Liver (tissue), 9 donors: ENCODE measurements around the gene ADGRD1. TPM values are rescaled to one million over a fixed set of nuclear protein-coding genes. Genes with fewer than 3 reads are reported as not detected.
A peak's percentile ranks its signal among the peaks of the same experiment; 100 is the strongest.

Experiments
- DNase-seq: peaks from one replicate; pipeline ENCODE4 v3.0.0-alpha.2; 2017; ENCODE audit warnings: low spot score
- H3K27ac ChIP-seq, 2 donors: one replicate each; pipeline ENCODE4 v1.7.0; 2013; ENCODE audit warnings: inconsistent platforms in 2 of 2, low read length in 2 of 2, control low read depth in 1 of 2, low read depth in 1 of 2, mild to moderate bottlenecking in 1 of 2
- H3K27me3 ChIP-seq, 4 donors: one replicate each; pipeline versions ENCODE4 v1.6.1 to v1.7.0; 2013; ENCODE audit warnings: low read length in 3 of 4, inconsistent platforms in 1 of 4, mild to moderate bottlenecking in 1 of 4, moderate library complexity in 1 of 4; ENCODE audit not compliant: control insufficient read depth in 4 of 4, insufficient read depth in 4 of 4
- H3K36me3 ChIP-seq, 4 donors: one replicate each; pipeline versions ENCODE4 v1.6.1 to v1.7.0; 2013; ENCODE audit warnings: low read length in 3 of 4, mild to moderate bottlenecking in 3 of 4, low read depth in 1 of 4, moderate library complexity in 1 of 4; ENCODE audit not compliant: control insufficient read depth in 4 of 4, insufficient read depth in 3 of 4
- H3K4me1 ChIP-seq, 4 donors: one replicate each; pipeline versions ENCODE4 v1.6.1 to v1.7.0; 2013; ENCODE audit warnings: low read length in 3 of 4, mild to moderate bottlenecking in 3 of 4, moderate library complexity in 1 of 4; ENCODE audit not compliant: control insufficient read depth in 4 of 4, insufficient read depth in 4 of 4
- H3K4me3 ChIP-seq, 3 donors: one replicate each; pipeline versions ENCODE4 v1.6.1 to v1.7.0; 2013; ENCODE audit warnings: low read length in 3 of 3, control low read depth in 1 of 3, low read depth in 1 of 3, mild to moderate bottlenecking in 1 of 3
- H3K9ac ChIP-seq, 2 donors: one replicate each; pipeline ENCODE4 v1.7.0; 2013; ENCODE audit warnings: low read length in 2 of 2, mild to moderate bottlenecking in 2 of 2, moderate library complexity in 2 of 2, control low read depth in 1 of 2, low read depth in 1 of 2
- H3K9me3 ChIP-seq, 4 donors: one replicate each; pipeline versions ENCODE4 v1.6.1 to v1.7.0; 2013; ENCODE audit warnings: low read length in 3 of 4; ENCODE audit not compliant: control insufficient read depth in 4 of 4
- ATF3 ChIP-seq: IDR thresholded peaks from 2 replicates; pipeline ENCODE4 v1.6.1; 2016; ENCODE audit warnings: antibody characterized with exemption
- CTCF ChIP-seq: fragments of 150-350 bp; IDR thresholded peaks from 2 replicates; pipeline ENCODE4 v1.5.1; 2017; ENCODE audit warnings: improper control_type of control experiment, low read depth, low read length; ENCODE audit not compliant: missing input control
- EGR1 ChIP-seq, 2 donors: IDR thresholded peaks; 2 replicates each; pipeline ENCODE4 v1.6.1; 2016 to 2018; ENCODE audit warnings: antibody characterized with exemption in 2 of 2, low read depth in 2 of 2
- FOXA1 ChIP-seq: IDR thresholded peaks from 2 replicates; pipeline ENCODE4 v1.6.1; 2016; ENCODE audit warnings: antibody characterized with exemption
- FOXA2 ChIP-seq: IDR thresholded peaks from 2 replicates; pipeline ENCODE4 v1.6.1; 2016; ENCODE audit warnings: antibody characterized with exemption
- GABPA ChIP-seq, 2 donors: IDR thresholded peaks in 1 of 2; conservative IDR thresholded peaks in 1 of 2; 2 replicates each; pipeline ENCODE4 v1.6.1; 2016; ENCODE audit warnings: antibody characterized with exemption in 2 of 2, mild to moderate bottlenecking in 1 of 2, moderate library complexity in 1 of 2
- HNF4A ChIP-seq, 2 donors: conservative IDR thresholded peaks; 2 replicates each; pipeline ENCODE4 v1.6.1; 2016; ENCODE audit warnings: antibody characterized with exemption in 2 of 2, mild to moderate bottlenecking in 2 of 2
- HNF4G ChIP-seq: IDR thresholded peaks from 2 replicates; pipeline ENCODE4 v1.6.1; 2016; ENCODE audit warnings: antibody characterized with exemption
- JUND ChIP-seq, 2 donors: IDR thresholded peaks; 2 replicates each; pipeline ENCODE4 v1.6.1; 2016; ENCODE audit warnings: antibody characterized with exemption in 2 of 2
- MAX ChIP-seq: IDR thresholded peaks from 2 replicates; pipeline ENCODE4 v1.6.1; 2016; ENCODE audit warnings: antibody characterized with exemption
- NR2F2 ChIP-seq: IDR thresholded peaks from 2 replicates; pipeline ENCODE4 v1.6.1; 2016; ENCODE audit warnings: antibody characterized with exemption
- RAD21 ChIP-seq, 2 donors: IDR thresholded peaks; 2 replicates each; pipeline ENCODE4 v1.6.1; 2016; ENCODE audit warnings: antibody characterized with exemption in 2 of 2, mild to moderate bottlenecking in 2 of 2
- REST ChIP-seq: IDR thresholded peaks from 2 replicates; pipeline ENCODE4 v1.6.1; 2016; ENCODE audit warnings: antibody characterized with exemption, mild to moderate bottlenecking
- RXRA ChIP-seq, 2 donors: IDR thresholded peaks; 2 replicates each; pipeline ENCODE4 v1.6.1; 2017 to 2018; ENCODE audit warnings: antibody characterized with exemption in 2 of 2, mild to moderate bottlenecking in 1 of 2
- SP1 ChIP-seq: IDR thresholded peaks from 2 replicates; pipeline ENCODE4 v1.6.1; 2018; ENCODE audit warnings: antibody characterized with exemption, mild to moderate bottlenecking
- TAF1 ChIP-seq: conservative IDR thresholded peaks from 2 replicates; pipeline ENCODE4 v1.6.1; 2016; ENCODE audit warnings: antibody characterized with exemption, mild to moderate bottlenecking
- YY1 ChIP-seq: IDR thresholded peaks from 2 replicates; pipeline ENCODE4 v1.6.1; 2016; ENCODE audit warnings: antibody characterized with exemption, mild to moderate bottlenecking
- ZBTB33 ChIP-seq: IDR thresholded peaks from 2 replicates; pipeline ENCODE4 v1.6.1; 2016; ENCODE audit warnings: antibody characterized with exemption
- WGBS: extraction: QIAGEN DNeasy Blood & Tissue Kit; methylation state at CpG from one replicate; pipeline ENCODE4 v1.1.7; 2013; 5-methylcytosine and 5-hydroxymethylcytosine counted together
- polyA plus RNA-seq, 2 donors: library from polyadenylated mRNA; stranded (reverse) in 1 of 2; unstranded in 1 of 2; fragments of 200-250 nt in 1 of 2; fragments of >200 nt in 1 of 2; fragmentation: Nextera tagmentation in 1 of 2; extraction: Ambion mirVana in 1 of 2; gene quantifications; one replicate each; pipeline versions ENCODE4 v1.2.1 to v1.2.3, GENCODE V29; 2013 to 2015
- total RNA-seq, 2 donors: library from RNA; depleted of rRNA; stranded (reverse); fragments of >200 nt; gene quantifications; one replicate each; pipeline ENCODE4 v1.2.3, GENCODE V29; 2014
- donor health status: healthy.
- donor health status: healthy.
- donor health status: healthy.
- donor health status: healthy.
- donor health status: healthy.

Gene ADGRD1
- total and polyA plus RNA-seq, 4 donors, result 2.7 to 7.1 (median 4.6) TPM

- no peak overlapping the region for H3K27ac ChIP-seq
- no peaks in the 10 kb centered on the region for H3K27me3 ChIP-seq
- 82% methylated on average over 11 of the region's 11 CpGs for WGBS
- TF ChIP-seq ATF3, result no peak
- TF ChIP-seq HNF4G, result no peak
- no peak for TF ChIP-seq FOXA2
- no peak for TF ChIP-seq JUND (IDR thresholded peaks at IDR 0.05)
- no peak for TF ChIP-seq SP1
- no peak for TF ChIP-seq EGR1 (IDR thresholded peaks at IDR 0.05; ENCODE audit: low read depth in 2 of 2)
- no peak for TF ChIP-seq GABPA (IDR thresholded peaks at IDR 0.05 in 1 of 2, conservative IDR thresholded peaks at IDR 0.05 in 1 of 2)
- no peak for TF ChIP-seq RXRA (IDR thresholded peaks at IDR 0.05)
- no peak for TF ChIP-seq MAX
- TF ChIP-seq FOXA1, result no peak
- no peak for TF ChIP-seq NR2F2
- H3K36me3 ChIP-seq, result no peaks in the 10 kb centered on the region
- DNase-seq, result no peak
- no peaks in the 10 kb centered on the region for H3K4me1 ChIP-seq
- no peak overlapping the region for H3K9ac ChIP-seq
- H3K4me3 ChIP-seq, result no peak overlapping the region
- no peaks in the 10 kb centered on the region for H3K9me3 ChIP-seq
Observed at GRCh38 chr12:131089531-131090273, 136.0 kb downstream of the ADGRD1 start.

GRCh38 chr12:131090274-131091210 is 136.8 kb downstream of the ADGRD1 start:
- H3K4me1 ChIP-seq, result no peaks in the 10 kb centered on the region
- no peaks in the 10 kb centered on the region for H3K9me3 ChIP-seq
- no peak for DNase-seq
- WGBS, result 76% methylated on average over 14 of the region's 14 CpGs
- H3K4me3 ChIP-seq, result no peak overlapping the region
- H3K27me3 ChIP-seq, result no peaks in the 10 kb centered on the region
- TF ChIP-seq FOXA1, result peak; percentile 48
- peak; percentile 84 to 87 for TF ChIP-seq RXRA (IDR thresholded peaks at IDR 0.05)
- TF ChIP-seq TAF1, result no peak
- TF ChIP-seq YY1, result peak; percentile 80
- TF ChIP-seq HNF4A (conservative IDR thresholded peaks at IDR 0.05), result peak; percentile 68 to 78
- no peak for TF ChIP-seq ATF3
- TF ChIP-seq REST, result no peak
- peak; percentile 77 for TF ChIP-seq SP1
- peak in 1 of 2 donors; percentile 49 for TF ChIP-seq JUND (IDR thresholded peaks at IDR 0.05)
- no peak for TF ChIP-seq HNF4G
- TF ChIP-seq RAD21 (IDR thresholded peaks at IDR 0.05), result no peak
- TF ChIP-seq GABPA (IDR thresholded peaks at IDR 0.05 in 1 of 2, conservative IDR thresholded peaks at IDR 0.05 in 1 of 2), result no peak
- TF ChIP-seq NR2F2, result no peak
- no peak for TF ChIP-seq ZBTB33
- TF ChIP-seq CTCF, result no peak
- peak; percentile 41 for TF ChIP-seq FOXA2
- H3K27ac ChIP-seq, result no peak overlapping the region
- H3K36me3 ChIP-seq, result no peaks in the 10 kb centered on the region
- H3K9ac ChIP-seq, result no peak overlapping the region
